OCI-LY1 (cell line): ENCODE data around the gene LRP6.

Experiments
- CTCF ChIP-seq: fragments of 200-600 bp; sonication (generic), shearing (Covaris generic); IDR thresholded peaks from 2 replicates; pipeline ENCODE4 v1.5.1; 2017; ENCODE audit warnings: mild to moderate bottlenecking, antibody characterized with exemption, low read length, moderate library complexity, mixed read lengths
- EZH2 ChIP-seq: fragments of 200-600 bp; sonication (generic), shearing (Covaris generic); IDR thresholded peaks from 2 replicates; pipeline ENCODE4 v1.8.0; 2017; ENCODE audit warnings: borderline replicate concordance, mixed run types, mild to moderate bottlenecking, antibody characterized with exemption, low read length, moderate library complexity, mixed read lengths

DNA sequence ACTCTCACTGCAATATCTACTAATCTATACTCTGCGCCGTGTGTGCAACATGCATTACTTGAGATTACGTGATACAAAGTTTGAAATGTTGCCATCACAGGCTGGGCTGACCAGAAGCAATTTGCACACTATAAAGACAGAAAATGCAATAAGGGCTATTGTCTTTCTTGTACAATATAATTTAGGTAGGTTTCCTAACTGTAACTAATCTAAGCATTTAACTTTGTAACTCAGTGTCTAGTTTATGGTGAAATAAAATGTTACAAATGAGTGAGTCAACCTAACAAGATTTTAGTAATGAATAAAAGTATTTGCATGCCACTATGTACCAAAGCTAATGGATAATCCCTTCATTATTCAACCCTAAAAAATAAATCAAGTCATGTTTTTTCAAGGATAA is 57.8 kb downstream of the LRP6 start:
- TF ChIP-seq EZH2, result no peak
- no peak for TF ChIP-seq CTCF
